OCI-LY1 (cell line): ENCODE results near the gene C8A.

Source experiments
- H2AFZ ChIP-seq: fragments of 200-600 bp; sonication (generic), shearing (Covaris generic); 2 replicates; pipeline ENCODE4 v1.6.0; 2014; ENCODE audit warnings: antibody characterized with exemption, mild to moderate bottlenecking, low read length
- H3F3A ChIP-seq: fragments of 200-600 bp; sonication (generic), shearing (Covaris generic); 2 replicates; pipeline ENCODE4 v1.6.0; 2014; ENCODE audit warnings: mild to moderate bottlenecking, antibody characterized with exemption, low read length, moderate library complexity; ENCODE audit not compliant: insufficient read depth
- H3K27ac ChIP-seq: fragments of 200-600 bp; sonication (generic); 2 replicates; pipeline ENCODE4 v1.5.1; 2014; ENCODE audit warnings: low read length, mixed run types, mild to moderate bottlenecking, low read depth; ENCODE audit not compliant: poor library complexity, severe bottlenecking
- H3K27me3 ChIP-seq: fragments of 200-600 bp; sonication (generic); 2 replicates; pipeline ENCODE4 v1.6.0; 2014; ENCODE audit warnings: antibody characterized with exemption, mild to moderate bottlenecking, low read length, moderate library complexity; ENCODE audit not compliant: insufficient read depth
- H3K36me3 ChIP-seq: fragments of 200-600 bp; sonication (generic); 2 replicates; pipeline ENCODE4 v1.6.1; 2014; ENCODE audit warnings: mild to moderate bottlenecking, antibody characterized with exemption, low read length, moderate library complexity, mixed read lengths; ENCODE audit not compliant: insufficient read depth
- H3K4me1 ChIP-seq: fragments of 200-600 bp; sonication (generic); 2 replicates; pipeline ENCODE4 v1.5.1; 2014; ENCODE audit warnings: mild to moderate bottlenecking, low read length, moderate library complexity; ENCODE audit not compliant: insufficient read depth, severe bottlenecking
- H3K4me2 ChIP-seq: fragments of 200-600 bp; sonication (generic), shearing (Covaris generic); 2 replicates; pipeline ENCODE4 v1.6.1; 2014; ENCODE audit warnings: low read length
- H3K4me3 ChIP-seq: fragments of 200-600 bp; sonication (generic); 2 replicates; pipeline ENCODE4 v1.5.1; 2014; ENCODE audit warnings: low read length, low read depth, mild to moderate bottlenecking, mixed read lengths; ENCODE audit not compliant: poor library complexity, severe bottlenecking
- H3K79me2 ChIP-seq: fragments of 200-600 bp; shearing (Covaris generic); 2 replicates; pipeline ENCODE4 v1.6.1; 2016; ENCODE audit warnings: mixed run types, low read length, mixed read lengths; ENCODE audit not compliant: insufficient read depth
- H3K9ac ChIP-seq: fragments of 200-600 bp; sonication (generic), shearing (Covaris generic); 2 replicates; pipeline ENCODE4 v1.6.1; 2014; ENCODE audit warnings: mild to moderate bottlenecking, low read length, mixed read lengths
- H3K9me2 ChIP-seq: fragments of 200-600 bp; sonication (generic), shearing (Covaris generic); 2 replicates; pipeline ENCODE4 v1.6.1; 2014; ENCODE audit warnings: low read depth, mild to moderate bottlenecking, low read length, mixed read lengths
- H3K9me3 ChIP-seq: fragments of 200-600 bp; shearing (Covaris generic); 2 replicates; pipeline ENCODE4 v1.6.1; 2014; ENCODE audit warnings: low read length, mixed read lengths
- H4K20me1 ChIP-seq: fragments of 200-600 bp; sonication (generic), shearing (Covaris generic); 2 replicates; pipeline ENCODE4 v1.6.0; 2016; ENCODE audit warnings: mild to moderate bottlenecking, low read length; ENCODE audit not compliant: insufficient read depth
- CTCF ChIP-seq: fragments of 200-600 bp; sonication (generic), shearing (Covaris generic); IDR thresholded peaks from 2 replicates; pipeline ENCODE4 v1.5.1; 2017; ENCODE audit warnings: mild to moderate bottlenecking, antibody characterized with exemption, low read length, moderate library complexity, mixed read lengths
- EZH2 ChIP-seq: fragments of 200-600 bp; sonication (generic), shearing (Covaris generic); IDR thresholded peaks from 2 replicates; pipeline ENCODE4 v1.8.0; 2017; ENCODE audit warnings: borderline replicate concordance, mixed run types, mild to moderate bottlenecking, antibody characterized with exemption, low read length, moderate library complexity, mixed read lengths

Gene C8A

GRCh38 chr1:56924116-56924515 lies 69.5 kb downstream of the C8A start:
- H3K36me3 ChIP-seq, result no peaks in the 10 kb centered on the region
- no peaks in the 10 kb centered on the region for H3F3A ChIP-seq
- H3K27ac ChIP-seq, result no peak overlapping the region
- H3K9me2 ChIP-seq, result no peaks in the 10 kb centered on the region
- H3K9ac ChIP-seq, result no peak overlapping the region
- no peak overlapping the region for H3K4me2 ChIP-seq
- TF ChIP-seq EZH2 (no peak), CTCF (no peak)
- no peaks in the 10 kb centered on the region for H3K79me2 ChIP-seq
- H3K27me3 ChIP-seq, result no peaks in the 10 kb centered on the region
- no peaks in the 10 kb centered on the region for H3K4me1 ChIP-seq
- H3K4me3 ChIP-seq, result no peak overlapping the region
- H3K9me3 ChIP-seq, result no peaks in the 10 kb centered on the region
- H2AFZ ChIP-seq, result no peak overlapping the region
- no peaks in the 10 kb centered on the region for H4K20me1 ChIP-seq

DNA sequence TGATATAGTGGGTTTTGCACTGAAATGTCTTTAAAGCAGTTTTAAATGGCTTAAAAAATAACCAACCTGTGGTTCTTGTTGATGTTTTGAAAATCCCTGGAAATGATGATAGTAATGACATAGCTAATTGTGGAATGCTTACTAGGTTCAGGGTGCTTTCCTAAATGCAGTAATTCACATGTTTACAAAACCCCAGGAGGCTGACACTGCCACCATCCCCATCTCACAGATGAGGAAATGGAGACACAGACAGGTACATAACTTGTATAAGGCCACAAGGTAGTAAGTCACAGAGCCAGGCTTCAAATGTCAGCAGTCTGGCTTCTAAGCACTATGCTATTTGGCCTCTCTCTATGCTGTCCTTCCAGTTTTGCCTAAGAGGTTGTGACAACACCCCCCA lies 70.6 kb downstream of the C8A start:
- no peaks in the 10 kb centered on the region for H4K20me1 ChIP-seq
- TF ChIP-seq CTCF, result no peak
- no peak for TF ChIP-seq EZH2
- H3K27ac ChIP-seq, result no peak overlapping the region
- H2AFZ ChIP-seq, result no peak overlapping the region
- H3K9me2 ChIP-seq, result no peaks in the 10 kb centered on the region
- no peak overlapping the region for H3K4me2 ChIP-seq
- H3K36me3 ChIP-seq, result no peaks in the 10 kb centered on the region
- no peaks in the 10 kb centered on the region for H3K4me1 ChIP-seq
- no peak overlapping the region for H3K9ac ChIP-seq
- no peak overlapping the region for H3K4me3 ChIP-seq
- H3K79me2 ChIP-seq, result no peaks in the 10 kb centered on the region
- H3K27me3 ChIP-seq, result no peaks in the 10 kb centered on the region
- no peaks in the 10 kb centered on the region for H3K9me3 ChIP-seq
- H3F3A ChIP-seq, result no peaks in the 10 kb centered on the region

- no peak overlapping the region for H3K4me3 ChIP-seq
These were observed 72.6 kb downstream of the C8A start for GRCh38 chr1:56927171-56927570.

More at GRCh38 chr1:56927171-56927570, 72.6 kb downstream of the C8A start:
- Histone ChIP-seq H3K9me2 (no peaks in the 10 kb centered on the region), H3K79me2 (no peaks in the 10 kb centered on the region), H4K20me1 (no peaks in the 10 kb centered on the region), H3K36me3 (no peaks in the 10 kb centered on the region), H3K4me1 (no peaks in the 10 kb centered on the region), H2AFZ (no peak overlapping the region), H3K27ac (no peak overlapping the region), H3K4me2 (no peak overlapping the region), H3K9ac (no peak overlapping the region), H3K27me3 (no peaks in the 10 kb centered on the region), H3K9me3 (no peaks in the 10 kb centered on the region), H3F3A (no peaks in the 10 kb centered on the region)
- TF ChIP-seq CTCF, result no peak
- TF ChIP-seq EZH2, result no peak
